MM.1S (cell line): ENCODE measurements around the gene EXOC6.

ENCODE experiments used
- EZH2 ChIP-seq: fragments of 300-600 bp; sonication (generic); optimal IDR thresholded peaks from 2 replicates; pipeline ENCODE3; 2017; ENCODE audit warnings: low read depth, mild to moderate bottlenecking, antibody characterized with exemption, low read length, mixed read lengths
- EZH2phosphoT487 ChIP-seq: fragments of 300-600 bp; sonication (generic); IDR thresholded peaks from 2 replicates; pipeline ENCODE4 v1.6.1; 2018; ENCODE audit warnings: antibody characterized with exemption, low read length
- TF ChIP-seq, protein P1 (sequence below): fragments of 300-600 bp; sonication (generic); IDR thresholded peaks from 2 replicates; pipeline ENCODE4 v1.5.1; 2016; ENCODE audit warnings: antibody characterized with exemption, low read length, mixed read lengths

DNA sequence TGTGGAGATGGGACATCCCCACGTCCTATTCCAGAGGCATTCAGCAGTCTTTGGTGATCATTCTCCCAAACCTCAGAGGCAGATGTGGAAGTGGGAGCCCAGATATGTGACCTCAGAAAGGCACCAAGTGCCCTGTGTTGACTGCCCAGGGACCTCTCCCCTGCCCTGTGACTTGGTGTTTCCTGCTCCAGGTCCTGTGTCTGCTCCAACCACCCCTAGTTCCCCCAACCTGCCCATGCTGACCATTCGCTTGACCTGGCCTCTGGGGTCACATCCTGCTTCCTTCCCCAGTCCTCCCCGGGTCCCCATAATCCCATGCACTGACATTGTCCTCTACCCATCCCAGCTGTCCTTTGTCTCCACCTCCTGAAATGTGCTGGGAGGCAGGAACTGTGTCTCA is 233.0 kb downstream of the EXOC6 start:
- TF ChIP-seq EZH2 (no peak), EZH2phosphoT487 (no peak)
- TF ChIP-seq, protein P1, sequence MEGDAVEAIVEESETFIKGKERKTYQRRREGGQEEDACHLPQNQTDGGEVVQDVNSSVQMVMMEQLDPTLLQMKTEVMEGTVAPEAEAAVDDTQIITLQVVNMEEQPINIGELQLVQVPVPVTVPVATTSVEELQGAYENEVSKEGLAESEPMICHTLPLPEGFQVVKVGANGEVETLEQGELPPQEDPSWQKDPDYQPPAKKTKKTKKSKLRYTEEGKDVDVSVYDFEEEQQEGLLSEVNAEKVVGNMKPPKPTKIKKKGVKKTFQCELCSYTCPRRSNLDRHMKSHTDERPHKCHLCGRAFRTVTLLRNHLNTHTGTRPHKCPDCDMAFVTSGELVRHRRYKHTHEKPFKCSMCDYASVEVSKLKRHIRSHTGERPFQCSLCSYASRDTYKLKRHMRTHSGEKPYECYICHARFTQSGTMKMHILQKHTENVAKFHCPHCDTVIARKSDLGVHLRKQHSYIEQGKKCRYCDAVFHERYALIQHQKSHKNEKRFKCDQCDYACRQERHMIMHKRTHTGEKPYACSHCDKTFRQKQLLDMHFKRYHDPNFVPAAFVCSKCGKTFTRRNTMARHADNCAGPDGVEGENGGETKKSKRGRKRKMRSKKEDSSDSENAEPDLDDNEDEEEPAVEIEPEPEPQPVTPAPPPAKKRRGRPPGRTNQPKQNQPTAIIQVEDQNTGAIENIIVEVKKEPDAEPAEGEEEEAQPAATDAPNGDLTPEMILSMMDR = no peak
